HPDE6-E6E7 (cell line): ENCODE data around the gene CNR2.
"Not testable (repeated sequence)": the region's sequence is repeated elsewhere in the genome, so short reads cannot be mapped to it uniquely, and the experiment has no call there.

Source experiments
- DNase-seq: peaks from one replicate; pipeline ENCODE4 v3.0.0; 2011; ENCODE audit warnings: missing footprints; ENCODE audit errors: extremely low spot score

Gene CNR2

DNA sequence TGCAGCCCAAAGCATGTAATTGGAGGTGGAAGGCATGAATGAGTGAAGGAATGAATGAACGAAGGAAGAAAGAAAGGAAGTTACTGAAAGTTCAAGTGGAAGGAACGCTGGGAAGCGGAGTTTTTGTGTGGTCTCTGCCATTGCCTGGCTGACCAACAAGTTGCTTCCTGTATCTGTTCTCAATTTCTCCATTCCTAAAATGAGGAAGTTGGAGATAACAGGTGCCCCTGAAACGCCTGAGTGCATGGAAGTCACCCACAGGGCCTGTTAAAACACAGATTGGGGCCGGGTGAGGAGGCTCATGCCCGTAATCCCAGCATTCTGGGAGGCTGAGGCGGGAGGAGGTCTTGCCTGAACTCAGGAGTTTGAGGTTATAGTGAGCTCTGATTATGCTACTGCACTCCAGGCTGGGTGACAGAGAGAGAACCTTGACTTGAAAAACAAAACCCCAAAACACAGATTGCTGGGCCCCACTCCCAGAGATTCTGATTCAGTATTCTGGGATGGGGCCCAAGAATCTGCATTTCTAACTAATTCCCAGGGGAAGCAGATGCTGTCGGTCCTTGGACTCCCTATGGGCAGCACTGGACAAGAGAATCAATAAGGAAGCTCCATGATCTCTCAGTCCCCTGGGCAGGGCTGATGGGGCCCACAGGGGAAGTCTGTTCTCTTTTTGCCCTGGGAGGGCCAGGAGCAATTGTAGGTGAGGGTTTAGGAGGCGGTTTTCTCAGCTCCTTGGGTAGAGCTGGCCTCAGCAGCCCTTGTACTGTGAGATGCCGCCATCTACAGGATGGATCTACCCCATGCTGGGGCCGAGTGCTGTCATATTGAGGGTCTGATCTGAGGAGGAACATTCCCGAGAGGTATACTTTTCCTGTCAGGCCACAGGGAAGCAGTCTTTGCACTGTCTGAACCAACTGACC lies 3.3 kb upstream of the CNR2 start:
- DNase-seq = peak; percentile 90

DNA sequence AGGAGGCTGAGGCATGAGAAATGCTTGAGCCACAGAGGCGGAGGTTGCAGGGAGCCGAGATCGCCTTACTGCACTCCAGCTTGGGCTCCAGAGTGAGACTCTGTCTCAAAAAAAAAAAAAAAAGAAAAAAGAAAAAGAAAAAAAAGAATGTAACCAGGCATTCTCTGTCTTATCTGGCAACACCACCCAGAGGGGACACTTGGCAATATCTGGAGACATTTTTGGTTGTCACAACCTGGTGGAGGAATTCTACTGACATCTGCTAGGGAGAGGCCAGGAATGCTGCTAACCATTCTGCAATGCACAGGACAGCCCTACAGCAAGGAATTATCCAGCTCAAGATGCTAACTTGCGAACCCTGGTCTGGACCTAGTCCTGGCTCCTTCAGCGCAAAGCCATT lies 2.3 kb upstream of the CNR2 start:
- no peak for DNase-seq

DNA sequence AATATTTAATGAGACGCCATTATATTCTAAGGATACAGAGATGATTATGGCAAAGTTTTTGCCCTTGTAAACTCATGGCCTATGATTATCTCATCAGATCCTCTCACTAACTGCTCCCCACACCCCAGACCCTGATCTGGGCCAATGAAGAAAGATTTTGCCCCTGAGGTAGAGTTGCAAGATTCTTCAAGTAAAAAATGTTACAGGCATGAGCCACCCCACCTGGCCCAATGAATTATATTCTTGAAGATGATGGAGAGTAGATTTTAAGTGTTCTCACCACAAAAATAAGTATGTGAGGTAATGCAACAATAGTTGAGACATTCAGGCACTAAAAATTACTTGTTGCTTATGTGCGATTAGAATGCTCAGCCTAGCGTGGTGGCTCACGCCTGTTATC lies 1.8 kb upstream of the CNR2 start:
- no peak for DNase-seq

- DNase-seq = no peak
These were observed 1.2 kb downstream of the CNR2 start for GRCh38 chr1:23911921-23912320.

DNA sequence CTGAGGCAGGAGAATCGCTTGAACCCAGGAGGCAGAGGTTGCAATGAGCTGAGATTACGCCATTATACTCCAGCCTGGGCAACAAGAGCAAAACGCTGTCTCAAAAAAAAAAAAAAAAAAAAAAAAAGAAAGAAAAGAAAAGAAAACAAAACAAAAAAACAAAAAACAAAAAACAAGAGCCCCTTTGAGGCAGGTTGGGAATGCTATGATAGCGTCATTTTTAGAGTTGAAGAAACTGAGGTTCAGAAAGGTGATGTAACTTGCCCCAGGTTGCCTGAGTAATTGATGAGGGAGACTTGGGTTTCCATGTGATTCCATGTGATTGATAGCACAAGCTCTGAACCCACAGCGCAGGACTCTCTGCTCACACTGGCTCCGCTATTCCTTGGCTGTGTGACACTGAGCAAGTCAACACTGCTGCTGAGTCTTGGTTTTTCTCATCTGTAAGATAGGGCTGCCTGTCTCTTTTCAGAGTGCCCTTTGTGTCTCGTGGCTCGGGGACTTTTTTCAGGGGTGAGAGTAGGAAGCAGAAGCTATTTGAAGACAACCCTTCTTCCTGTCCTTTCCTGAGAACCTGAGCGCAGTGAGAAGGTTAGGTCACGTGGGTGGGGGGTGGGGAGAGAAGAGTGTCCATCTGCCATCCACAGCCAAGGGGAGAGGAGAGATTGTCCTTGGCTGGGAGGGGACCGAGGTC lies 2.5 kb downstream of the CNR2 start:
- no peak for DNase-seq

- DNase-seq = no peak
These were observed 3.0 kb downstream of the CNR2 start for GRCh38 chr1:23910144-23910543.

DNA sequence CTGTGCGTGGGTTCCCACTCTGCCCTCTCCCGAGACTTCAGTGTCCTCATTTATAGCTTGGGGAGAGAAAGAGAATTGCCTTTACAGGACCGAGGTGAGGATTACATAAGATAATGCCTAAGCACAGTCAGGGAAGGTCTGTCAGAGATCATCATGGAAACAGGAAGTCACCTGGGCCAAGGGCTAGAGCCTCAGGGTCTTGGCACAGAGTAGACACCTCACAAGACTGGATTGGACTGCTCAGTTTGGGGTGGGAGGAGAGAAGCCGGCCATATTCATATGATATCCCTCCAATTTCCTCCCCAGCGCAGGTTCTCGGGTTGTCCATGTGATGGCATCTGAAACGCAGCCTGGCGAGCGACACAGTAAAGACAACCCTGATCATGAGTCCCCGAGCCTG lies 3.8 kb downstream of the CNR2 start:
- DNase-seq = no peak

DNA sequence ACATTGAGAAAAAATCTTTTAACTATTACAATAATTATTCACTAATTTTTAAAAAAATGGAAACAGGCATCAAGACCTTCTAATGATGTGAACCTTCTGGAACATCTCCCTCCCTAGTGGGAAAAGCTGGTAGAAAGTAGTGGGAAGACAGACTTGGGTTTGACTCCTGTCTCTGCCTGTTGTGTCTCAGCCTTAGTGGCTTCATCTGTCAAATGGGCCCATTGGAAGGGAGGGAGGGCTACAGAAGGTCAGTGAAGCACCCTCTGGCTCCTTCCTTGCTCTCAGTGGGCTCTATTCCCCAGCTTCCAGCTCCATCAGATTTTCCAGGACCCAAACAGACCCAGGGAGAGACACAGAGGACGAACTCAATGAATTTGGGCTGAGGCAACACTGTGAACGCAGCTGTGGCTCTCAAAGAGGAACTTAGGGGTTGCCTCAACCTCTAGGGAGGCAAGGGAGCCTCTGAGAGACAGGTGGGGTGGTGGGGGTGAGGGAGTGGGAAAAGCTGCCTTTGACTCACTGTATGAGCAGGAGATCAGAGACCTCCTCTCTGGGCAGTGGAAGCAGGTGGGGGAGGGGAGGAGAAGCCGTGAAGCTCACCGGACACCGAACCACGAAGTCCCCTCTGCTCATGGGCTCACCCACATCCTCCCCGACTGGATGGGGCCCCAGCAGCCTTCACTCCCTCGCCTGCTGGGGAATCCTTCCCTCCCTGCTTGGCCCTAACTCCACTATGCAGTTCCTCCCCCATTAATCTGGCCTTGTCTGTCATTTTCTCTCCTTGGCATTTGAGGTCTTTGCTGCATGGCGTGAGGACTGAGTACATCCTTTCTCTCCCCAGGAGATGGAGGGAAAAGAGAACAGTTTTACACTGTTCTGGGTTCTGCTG lies 4.5 kb downstream of the CNR2 start:
- DNase-seq = no peak

DNA sequence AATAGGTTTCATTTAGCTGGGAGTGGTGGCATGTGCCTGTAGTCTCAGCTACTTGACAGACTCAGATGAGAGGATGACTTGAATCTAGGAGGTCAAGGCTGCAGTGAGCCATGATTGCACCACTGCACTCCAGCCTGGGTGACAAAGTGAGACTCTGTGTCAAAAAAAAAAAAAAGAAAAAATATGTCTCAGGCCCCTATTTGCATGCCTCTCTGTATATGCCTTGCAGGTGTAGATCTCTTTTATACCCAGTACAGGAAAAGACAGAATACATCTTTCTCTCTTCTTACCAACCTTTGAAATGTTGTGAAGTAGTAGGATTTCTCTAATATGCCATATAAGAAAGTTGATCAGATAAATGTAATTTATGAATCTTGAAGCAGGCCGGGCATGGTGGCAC lies 6.4 kb downstream of the CNR2 start:
- DNase-seq = no peak

- no peak for DNase-seq
These were observed 7.6 kb downstream of the CNR2 start for GRCh38 chr1:23905461-23906025.

DNA sequence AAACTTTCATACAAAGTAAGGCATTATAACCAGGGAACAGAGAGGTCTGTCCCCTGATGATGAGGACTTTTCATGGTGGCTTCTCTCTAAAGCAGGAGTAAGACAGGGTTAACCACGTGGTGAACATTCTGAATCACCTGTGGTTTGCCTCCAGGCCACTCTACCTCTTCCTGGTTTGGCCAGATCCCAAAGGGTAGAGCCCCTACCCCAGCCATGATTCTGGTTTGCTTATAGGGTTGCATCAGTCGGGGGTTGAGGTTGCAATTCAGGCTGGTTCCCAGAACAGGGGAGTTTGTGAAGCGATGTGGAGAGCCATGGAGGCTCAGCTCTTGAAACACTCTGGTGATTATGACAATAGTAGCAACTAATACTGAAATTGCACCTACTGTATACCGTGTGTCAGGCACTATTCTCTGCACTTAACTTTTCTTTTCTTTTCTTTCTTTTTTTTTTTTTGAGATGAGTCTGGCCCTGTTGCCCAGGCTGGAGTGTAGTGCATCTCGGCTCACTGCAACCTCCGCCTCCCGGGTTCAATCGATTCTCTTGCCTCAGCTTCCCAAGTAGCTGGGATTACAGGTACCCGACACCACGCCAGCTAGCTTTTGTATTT lies 8.3 kb downstream of the CNR2 start:
- DNase-seq = peak; percentile 54

GRCh38 chr1:23903754-23904153 lies 9.4 kb downstream of the CNR2 start:
- no peak for DNase-seq

DNA sequence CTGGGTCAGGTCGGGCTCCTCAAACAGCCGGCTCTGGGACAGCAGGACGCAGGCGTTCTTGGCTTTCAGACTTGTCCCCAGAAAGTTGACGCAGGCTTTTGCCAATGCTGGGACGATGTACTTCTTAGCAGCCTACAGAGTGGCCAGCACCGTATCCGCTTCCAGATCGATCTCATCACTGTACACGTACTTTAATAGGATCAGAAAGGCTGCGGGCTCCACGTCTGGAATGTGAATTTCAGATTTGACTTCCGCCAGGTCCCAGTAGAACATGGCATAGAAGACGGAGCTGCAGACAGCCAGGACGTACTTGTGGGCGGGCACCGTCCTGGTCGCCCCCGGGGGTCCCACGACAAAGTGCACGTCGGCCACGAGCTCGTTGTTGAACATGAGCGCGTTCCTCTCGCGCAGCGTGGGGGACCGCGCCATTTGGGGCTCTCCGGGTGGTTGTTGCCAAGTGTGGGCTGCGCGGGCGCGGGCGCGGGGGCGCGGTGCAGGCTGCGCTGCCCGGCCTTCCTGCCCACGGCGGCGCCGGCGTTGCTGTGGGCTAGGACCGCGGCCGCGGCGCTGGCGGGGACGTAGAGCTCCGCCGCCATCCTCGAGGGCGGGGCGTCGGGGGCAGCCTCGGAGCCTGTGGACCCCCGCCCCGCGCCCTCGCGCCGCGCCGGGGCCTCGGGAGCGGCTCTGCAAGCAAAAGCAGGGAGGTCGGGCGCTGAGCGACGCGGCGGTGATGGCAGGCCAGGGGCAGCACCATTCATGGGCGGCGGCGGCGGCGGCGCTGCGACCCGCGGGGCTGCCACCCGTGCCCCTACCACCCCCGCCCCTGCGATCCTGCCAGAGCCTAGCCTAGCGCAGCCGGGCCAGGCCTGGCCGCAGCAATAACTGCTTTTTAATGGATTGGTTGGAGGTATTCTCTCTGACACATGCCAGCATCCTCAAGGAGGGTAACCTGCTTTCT lies 10.6 kb downstream of the CNR2 start:
- no peak for DNase-seq

- not testable (repeated sequence) for DNase-seq
These were observed 13.1 kb downstream of the CNR2 start for GRCh38 chr1:23900017-23900416.

DNA sequence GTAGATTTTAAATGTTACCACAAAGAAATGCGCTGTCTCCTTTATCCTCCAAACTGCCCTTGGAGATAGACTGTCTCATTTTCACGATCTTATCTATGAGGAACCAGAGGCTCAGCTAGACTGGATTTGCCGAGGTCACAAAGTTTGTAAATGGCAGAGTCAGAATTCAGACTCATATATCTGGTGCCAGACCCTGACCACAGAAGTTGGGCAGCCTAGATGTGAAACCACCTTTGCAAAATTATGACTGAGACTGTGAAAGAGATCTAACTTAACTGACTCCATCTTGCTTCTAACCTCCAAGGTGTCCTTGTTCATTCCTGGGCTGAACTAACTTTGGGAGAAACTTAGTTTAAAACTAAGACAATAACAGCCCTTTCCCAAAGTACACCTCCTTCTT lies 14.1 kb downstream of the CNR2 start:
- DNase-seq = no peak

GRCh38 chr1:23897083-23897482 lies 16.1 kb downstream of the CNR2 start:
- no peak for DNase-seq

GRCh38 chr1:23896491-23896890 lies 16.7 kb downstream of the CNR2 start:
- DNase-seq = no peak

DNA sequence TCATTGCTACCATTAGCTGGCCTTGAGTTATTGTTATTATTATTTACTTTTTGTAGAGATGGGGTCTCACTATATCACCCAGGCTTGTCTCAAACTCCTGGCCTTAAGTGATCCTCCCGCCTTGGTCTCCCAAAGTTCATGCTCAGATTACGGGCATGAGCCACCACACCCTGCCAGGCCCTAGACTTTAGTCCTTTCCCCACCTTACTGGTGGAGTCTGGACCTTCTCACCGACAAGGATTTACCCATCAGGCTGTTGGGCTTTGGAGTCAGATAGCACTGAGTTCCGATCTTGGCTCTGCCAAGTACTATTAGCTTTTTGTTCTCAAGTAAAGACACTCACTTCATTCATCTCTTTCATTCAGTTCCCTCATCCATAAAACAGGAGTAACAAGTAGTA lies 17.2 kb downstream of the CNR2 start:
- no peak for DNase-seq

DNA sequence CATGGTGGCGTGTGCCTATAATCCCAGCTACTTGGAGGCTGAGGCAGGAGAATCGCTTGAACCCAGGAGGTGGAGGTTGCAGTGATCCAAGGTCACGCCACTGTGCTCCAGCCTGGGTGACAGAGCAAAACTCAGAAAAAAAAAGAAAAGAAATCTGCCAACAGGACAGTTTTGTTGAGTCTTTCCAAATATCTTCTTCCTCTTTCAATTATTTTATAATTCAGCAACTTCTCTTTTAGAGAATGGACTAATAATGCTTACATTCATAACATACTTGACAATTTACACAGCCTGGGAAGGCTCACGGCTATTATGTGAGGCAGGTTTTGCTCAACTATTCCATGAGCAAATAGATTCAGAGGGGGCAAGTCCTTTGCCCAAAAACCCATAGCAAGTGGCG lies 18.1 kb downstream of the CNR2 start:
- no peak for DNase-seq

GRCh38 chr1:23889074-23889473 lies 24.1 kb downstream of the CNR2 start:
- DNase-seq = no peak
